SKM-1 treated with dmso at 0.1 percent for 144 hours (cell line): ENCODE results near the gene REEP1.
A peak's percentile ranks its signal among the peaks of the same experiment; 100 is the strongest.

Source experiments
- DNase-seq: peaks from one replicate; lab custom pipeline; 2025; ENCODE audit not compliant: unreplicated experiment; lab: John Stamatoyannopoulos, UW

REEP1 gene

GRCh38 chr2:86337244-86337835, at the start of gene REEP1:
TSS of gene REEP1 (minus strand) at chr2:86337626. CDS start at chr2:86337510, 116 bp downstream.
- DNase-seq = no peak

GRCh38 chr2:86383844-86384243, 46.4 kb upstream of the REEP1 start:
- DNase-seq = no peak

GRCh38 chr2:86382698-86383097, 45.3 kb upstream of the REEP1 start:
- no peak for DNase-seq

- no peak for DNase-seq
These were observed 44.7 kb upstream of the REEP1 start for GRCh38 chr2:86382108-86382507.

GRCh38 chr2:86378469-86378868, 41.0 kb upstream of the REEP1 start:
- no peak for DNase-seq

GRCh38 chr2:86375623-86376022, 38.2 kb upstream of the REEP1 start:
- no peak for DNase-seq

- peak; percentile 19 for DNase-seq
These were observed 35.4 kb upstream of the REEP1 start for GRCh38 chr2:86372641-86373502.

GRCh38 chr2:86372133-86372532, 34.7 kb upstream of the REEP1 start:
- DNase-seq = no peak

GRCh38 chr2:86371527-86371926, 34.1 kb upstream of the REEP1 start:
- DNase-seq = no peak

- no peak for DNase-seq
These were observed 33.2 kb upstream of the REEP1 start for GRCh38 chr2:86370579-86370978.

GRCh38 chr2:86368161-86368824, 30.9 kb upstream of the REEP1 start:
- DNase-seq = peak; percentile 68

- DNase-seq = no peak
These were observed 30.0 kb upstream of the REEP1 start for GRCh38 chr2:86367499-86367777.

- DNase-seq = no peak
These were observed 29.4 kb upstream of the REEP1 start for GRCh38 chr2:86366651-86367498.

GRCh38 chr2:86364894-86365293, 27.5 kb upstream of the REEP1 start:
- no peak for DNase-seq

GRCh38 chr2:86360776-86361175, 23.4 kb upstream of the REEP1 start:
- DNase-seq = no peak

- no peak for DNase-seq
These were observed 21.5 kb upstream of the REEP1 start for GRCh38 chr2:86358957-86359356.

GRCh38 chr2:86357392-86357963, 20.1 kb upstream of the REEP1 start:
- DNase-seq = no peak

- no peak for DNase-seq
These were observed 15.3 kb upstream of the REEP1 start for GRCh38 chr2:86352727-86353221.

GRCh38 chr2:86352137-86352726, 14.8 kb upstream of the REEP1 start:
- no peak for DNase-seq

GRCh38 chr2:86350751-86351150, 13.3 kb upstream of the REEP1 start:
- no peak for DNase-seq
